ENCODE results near the gene KIF21B. TPM values are rescaled to one million over a fixed set of nuclear protein-coding genes. Genes with fewer than 3 reads are reported as not detected.

KIF21B gene
- total and polyA plus RNA-seq, 9 of the 15 experiments (the other 6 are each of a cell fraction or from before 2014, with no cell fraction given) = 0.46 to 13.4 (median 5.9) TPM

DNA sequence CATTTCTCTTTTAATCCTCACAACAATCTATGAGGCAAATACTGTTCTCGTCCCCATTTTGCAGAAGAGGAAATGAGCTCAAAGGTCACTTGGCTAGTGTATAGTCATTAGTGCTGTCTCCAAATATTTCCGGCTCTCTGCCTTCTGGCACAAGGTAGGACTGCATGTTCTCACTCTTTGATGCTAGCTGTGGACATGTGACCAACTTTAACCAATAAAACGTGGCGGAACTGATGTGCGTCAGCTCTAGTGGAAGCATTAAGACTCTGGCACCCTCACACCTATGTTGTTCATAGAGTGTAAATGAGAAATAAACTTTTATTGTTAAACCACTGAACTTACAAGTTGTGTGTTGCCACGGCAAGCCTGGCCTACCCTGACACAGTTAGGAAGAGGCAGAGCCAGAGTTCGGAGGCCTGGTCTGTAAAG is 5.0 kb upstream of the KIF21B start:
- no peak overlapping the region for H3K4me3 ChIP-seq
- FAIRE-seq = no peak
- H3K9me3 ChIP-seq (replicated peaks; ENCODE audit: control insufficient read depth, insufficient read depth, low read depth, low read length) = no peaks in the 10 kb centered on the region
- 45% methylated on average over 7 of the region's 7 CpGs for WGBS (ENCODE audit: insufficient coverage, low coverage, missing lambda C conversion rate)
- no peak overlapping the region for H3K9ac ChIP-seq (ENCODE audit: insufficient read depth in 1 of 2, low read depth in 2 of 2, low read length in 2 of 2)
- intact Hi-C loops (cut with micrococcal nuclease) (no loop called here), in situ Hi-C loops (cut with MboI) (no loop called here)
- H3K4me1 ChIP-seq (replicated peaks in 1 of 2; ENCODE audit: control insufficient read depth in 2 of 2, insufficient read depth in 2 of 2, low read length in 2 of 2) = peaks cover 8 to 33% of the 10 kb centered on the region in 2 experiments; a peak in 4 of 5 replicates
- H3K4me2 ChIP-seq (ENCODE audit: insufficient read depth, low read length) = no peak overlapping the region
- H2AFZ ChIP-seq (ENCODE audit: low read depth, low read length) = no peak overlapping the region
- DNase-seq (ENCODE audit: extremely low read depth in 1 of 4, low spot score in 3 of 4) = no peak
- no peaks in the 10 kb centered on the region; the same call in 1 of the 2 replicates for H4K20me1 ChIP-seq (replicated peaks; ENCODE audit: control insufficient read depth, insufficient read depth, low read length)
- no TSS peak for BruUV-seq (replicated peaks)
- H3K79me2 ChIP-seq (ENCODE audit: control insufficient read depth, insufficient read depth, low read length) = no peaks in the 10 kb centered on the region
- peaks cover 4% of the 10 kb centered on the region for H3K9me1 ChIP-seq (ENCODE audit: control insufficient read depth, insufficient read depth, low read length)
- peaks cover 2 to 13% of the 10 kb centered on the region in 2 experiments; a peak in 3 of 5 replicates for H3K27me3 ChIP-seq (ENCODE audit: control insufficient read depth in 2 of 2, insufficient read depth in 2 of 2, low read length in 2 of 2)
- ChIA-PET CTCF (ENCODE audit: low intra/inter-chr PET ratio) (no interaction called here), POLR2A (interaction anchor here (0.6 to 1.2 kb wide), 2 partner anchors 11 to 12 kb away, joined by 3 read pairs; no protein-coding TSS in a partner anchor)
- no peak for ATAC-seq
- no peaks in the 10 kb centered on the region for H3K36me3 ChIP-seq (ENCODE audit: control insufficient read depth, insufficient read depth, low read length)
- no peak overlapping the region for H3K27ac ChIP-seq (ENCODE audit: extremely low read depth, low read depth, low read length)
- TF ChIP-seq MEF2A (IDR thresholded peaks at IDR 0.05; ENCODE audit: control insufficient read depth, low read depth, low read length) (no peak), L3MBTL2 (IDR thresholded peaks at IDR 0.05) (peak; percentile 44; the same call in 1 of the 2 replicates), RAD51 (IDR thresholded peaks at IDR 0.05; ENCODE audit: borderline replicate concordance, low read depth) (peak; percentile 33; the same call in 1 of the 2 replicates), ZNF589 (CRISPR knock-in tag; IDR thresholded peaks at IDR 0.05; ENCODE audit: low read depth) (no peak), NFYB (IDR thresholded peaks at IDR 0.05; ENCODE audit: extremely low read depth, insufficient read length) (peak; percentile 70), MTF1 (CRISPR knock-in tag; IDR thresholded peaks at IDR 0.05; ENCODE audit: borderline replicate concordance) (no peak), USF1 (CRISPR knock-in tag; IDR thresholded peaks at IDR 0.05) (peak; percentile 82)
- TF ChIP-seq, protein P1, sequence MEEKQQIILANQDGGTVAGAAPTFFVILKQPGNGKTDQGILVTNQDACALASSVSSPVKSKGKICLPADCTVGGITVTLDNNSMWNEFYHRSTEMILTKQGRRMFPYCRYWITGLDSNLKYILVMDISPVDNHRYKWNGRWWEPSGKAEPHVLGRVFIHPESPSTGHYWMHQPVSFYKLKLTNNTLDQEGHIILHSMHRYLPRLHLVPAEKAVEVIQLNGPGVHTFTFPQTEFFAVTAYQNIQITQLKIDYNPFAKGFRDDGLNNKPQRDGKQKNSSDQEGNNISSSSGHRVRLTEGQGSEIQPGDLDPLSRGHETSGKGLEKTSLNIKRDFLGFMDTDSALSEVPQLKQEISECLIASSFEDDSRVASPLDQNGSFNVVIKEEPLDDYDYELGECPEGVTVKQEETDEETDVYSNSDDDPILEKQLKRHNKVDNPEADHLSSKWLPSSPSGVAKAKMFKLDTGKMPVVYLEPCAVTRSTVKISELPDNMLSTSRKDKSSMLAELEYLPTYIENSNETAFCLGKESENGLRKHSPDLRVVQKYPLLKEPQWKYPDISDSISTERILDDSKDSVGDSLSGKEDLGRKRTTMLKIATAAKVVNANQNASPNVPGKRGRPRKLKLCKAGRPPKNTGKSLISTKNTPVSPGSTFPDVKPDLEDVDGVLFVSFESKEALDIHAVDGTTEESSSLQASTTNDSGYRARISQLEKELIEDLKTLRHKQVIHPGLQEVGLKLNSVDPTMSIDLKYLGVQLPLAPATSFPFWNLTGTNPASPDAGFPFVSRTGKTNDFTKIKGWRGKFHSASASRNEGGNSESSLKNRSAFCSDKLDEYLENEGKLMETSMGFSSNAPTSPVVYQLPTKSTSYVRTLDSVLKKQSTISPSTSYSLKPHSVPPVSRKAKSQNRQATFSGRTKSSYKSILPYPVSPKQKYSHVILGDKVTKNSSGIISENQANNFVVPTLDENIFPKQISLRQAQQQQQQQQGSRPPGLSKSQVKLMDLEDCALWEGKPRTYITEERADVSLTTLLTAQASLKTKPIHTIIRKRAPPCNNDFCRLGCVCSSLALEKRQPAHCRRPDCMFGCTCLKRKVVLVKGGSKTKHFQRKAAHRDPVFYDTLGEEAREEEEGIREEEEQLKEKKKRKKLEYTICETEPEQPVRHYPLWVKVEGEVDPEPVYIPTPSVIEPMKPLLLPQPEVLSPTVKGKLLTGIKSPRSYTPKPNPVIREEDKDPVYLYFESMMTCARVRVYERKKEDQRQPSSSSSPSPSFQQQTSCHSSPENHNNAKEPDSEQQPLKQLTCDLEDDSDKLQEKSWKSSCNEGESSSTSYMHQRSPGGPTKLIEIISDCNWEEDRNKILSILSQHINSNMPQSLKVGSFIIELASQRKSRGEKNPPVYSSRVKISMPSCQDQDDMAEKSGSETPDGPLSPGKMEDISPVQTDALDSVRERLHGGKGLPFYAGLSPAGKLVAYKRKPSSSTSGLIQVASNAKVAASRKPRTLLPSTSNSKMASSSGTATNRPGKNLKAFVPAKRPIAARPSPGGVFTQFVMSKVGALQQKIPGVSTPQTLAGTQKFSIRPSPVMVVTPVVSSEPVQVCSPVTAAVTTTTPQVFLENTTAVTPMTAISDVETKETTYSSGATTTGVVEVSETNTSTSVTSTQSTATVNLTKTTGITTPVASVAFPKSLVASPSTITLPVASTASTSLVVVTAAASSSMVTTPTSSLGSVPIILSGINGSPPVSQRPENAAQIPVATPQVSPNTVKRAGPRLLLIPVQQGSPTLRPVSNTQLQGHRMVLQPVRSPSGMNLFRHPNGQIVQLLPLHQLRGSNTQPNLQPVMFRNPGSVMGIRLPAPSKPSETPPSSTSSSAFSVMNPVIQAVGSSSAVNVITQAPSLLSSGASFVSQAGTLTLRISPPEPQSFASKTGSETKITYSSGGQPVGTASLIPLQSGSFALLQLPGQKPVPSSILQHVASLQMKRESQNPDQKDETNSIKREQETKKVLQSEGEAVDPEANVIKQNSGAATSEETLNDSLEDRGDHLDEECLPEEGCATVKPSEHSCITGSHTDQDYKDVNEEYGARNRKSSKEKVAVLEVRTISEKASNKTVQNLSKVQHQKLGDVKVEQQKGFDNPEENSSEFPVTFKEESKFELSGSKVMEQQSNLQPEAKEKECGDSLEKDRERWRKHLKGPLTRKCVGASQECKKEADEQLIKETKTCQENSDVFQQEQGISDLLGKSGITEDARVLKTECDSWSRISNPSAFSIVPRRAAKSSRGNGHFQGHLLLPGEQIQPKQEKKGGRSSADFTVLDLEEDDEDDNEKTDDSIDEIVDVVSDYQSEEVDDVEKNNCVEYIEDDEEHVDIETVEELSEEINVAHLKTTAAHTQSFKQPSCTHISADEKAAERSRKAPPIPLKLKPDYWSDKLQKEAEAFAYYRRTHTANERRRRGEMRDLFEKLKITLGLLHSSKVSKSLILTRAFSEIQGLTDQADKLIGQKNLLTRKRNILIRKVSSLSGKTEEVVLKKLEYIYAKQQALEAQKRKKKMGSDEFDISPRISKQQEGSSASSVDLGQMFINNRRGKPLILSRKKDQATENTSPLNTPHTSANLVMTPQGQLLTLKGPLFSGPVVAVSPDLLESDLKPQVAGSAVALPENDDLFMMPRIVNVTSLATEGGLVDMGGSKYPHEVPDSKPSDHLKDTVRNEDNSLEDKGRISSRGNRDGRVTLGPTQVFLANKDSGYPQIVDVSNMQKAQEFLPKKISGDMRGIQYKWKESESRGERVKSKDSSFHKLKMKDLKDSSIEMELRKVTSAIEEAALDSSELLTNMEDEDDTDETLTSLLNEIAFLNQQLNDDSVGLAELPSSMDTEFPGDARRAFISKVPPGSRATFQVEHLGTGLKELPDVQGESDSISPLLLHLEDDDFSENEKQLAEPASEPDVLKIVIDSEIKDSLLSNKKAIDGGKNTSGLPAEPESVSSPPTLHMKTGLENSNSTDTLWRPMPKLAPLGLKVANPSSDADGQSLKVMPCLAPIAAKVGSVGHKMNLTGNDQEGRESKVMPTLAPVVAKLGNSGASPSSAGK (IDR thresholded peaks at IDR 0.05) = peak; percentile 28; the same call in 1 of the 2 replicates
- TF ChIP-seq, protein P2, sequence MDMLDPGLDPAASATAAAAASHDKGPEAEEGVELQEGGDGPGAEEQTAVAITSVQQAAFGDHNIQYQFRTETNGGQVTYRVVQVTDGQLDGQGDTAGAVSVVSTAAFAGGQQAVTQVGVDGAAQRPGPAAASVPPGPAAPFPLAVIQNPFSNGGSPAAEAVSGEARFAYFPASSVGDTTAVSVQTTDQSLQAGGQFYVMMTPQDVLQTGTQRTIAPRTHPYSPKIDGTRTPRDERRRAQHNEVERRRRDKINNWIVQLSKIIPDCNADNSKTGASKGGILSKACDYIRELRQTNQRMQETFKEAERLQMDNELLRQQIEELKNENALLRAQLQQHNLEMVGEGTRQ (CRISPR knock-in tag; IDR thresholded peaks at IDR 0.05) = peak; percentile 80
